Measurements from ENCODE around the gene SULT1B1.
"Not testable (repeated sequence)": the region's sequence is repeated elsewhere in the genome, so short reads cannot be mapped to it uniquely, and the experiment has no call there.

SULT1B1 gene

DNA sequence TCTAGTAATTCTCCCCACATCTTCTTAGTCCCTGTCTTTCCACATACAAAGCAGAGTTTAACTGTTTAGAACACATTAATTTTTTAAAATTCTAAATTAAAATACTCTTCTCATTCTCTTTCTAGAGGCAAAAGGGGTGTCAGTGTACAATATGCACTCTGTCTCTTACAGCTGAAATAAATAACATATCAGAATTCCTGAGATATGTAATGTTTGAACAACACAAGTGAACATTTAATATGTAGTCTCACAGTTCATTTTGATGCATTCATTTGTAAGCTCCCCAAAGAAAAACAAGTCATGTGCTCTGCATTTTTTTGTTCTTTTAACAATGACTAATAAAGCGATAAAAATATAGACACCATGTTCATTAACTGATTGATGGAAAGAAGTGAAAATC lies 19.7 kb upstream of the SULT1B1 start:
- Histone ChIP-seq H3K36me3 (ENCODE audit: control insufficient read depth, insufficient read depth, low read length) (no peaks in the 10 kb centered on the region), H3K27ac (no peak overlapping the region), H3K9me3 (ENCODE audit: control insufficient read depth, low read length) (no peaks in the 10 kb centered on the region), H2AFZ (no peak overlapping the region), H3K4me2 (ENCODE audit: low read length) (no peak overlapping the region), H3K4me3 (ENCODE audit: low read depth, low read length) (no peak overlapping the region), H3K9ac (no peak overlapping the region), H3K4me1 (no peaks in the 10 kb centered on the region), H3K27me3 (ENCODE audit: control insufficient read depth, insufficient read depth, low read length) (no peaks in the 10 kb centered on the region), H3K79me2 (no peaks in the 10 kb centered on the region)
- TF ChIP-seq CTCF (IDR thresholded peaks at IDR 0.05): no peak

GRCh38 chr4:69776696-69777095 lies 16.3 kb upstream of the SULT1B1 start:
- Histone ChIP-seq H3K27me3 (ENCODE audit: control insufficient read depth, insufficient read depth, low read length) (no peaks in the 10 kb centered on the region), H3K4me2 (ENCODE audit: low read length) (no peak overlapping the region), H3K9ac (no peak overlapping the region), H3K4me1 (no peaks in the 10 kb centered on the region), H3K36me3 (ENCODE audit: control insufficient read depth, insufficient read depth, low read length) (no peaks in the 10 kb centered on the region), H3K27ac (no peak overlapping the region), H3K79me2 (no peaks in the 10 kb centered on the region), H3K9me3 (ENCODE audit: control insufficient read depth, low read length) (no peaks in the 10 kb centered on the region), H3K4me3 (ENCODE audit: low read depth, low read length) (no peak overlapping the region), H2AFZ (no peak overlapping the region)
- no peak for TF ChIP-seq CTCF (IDR thresholded peaks at IDR 0.05)

DNA sequence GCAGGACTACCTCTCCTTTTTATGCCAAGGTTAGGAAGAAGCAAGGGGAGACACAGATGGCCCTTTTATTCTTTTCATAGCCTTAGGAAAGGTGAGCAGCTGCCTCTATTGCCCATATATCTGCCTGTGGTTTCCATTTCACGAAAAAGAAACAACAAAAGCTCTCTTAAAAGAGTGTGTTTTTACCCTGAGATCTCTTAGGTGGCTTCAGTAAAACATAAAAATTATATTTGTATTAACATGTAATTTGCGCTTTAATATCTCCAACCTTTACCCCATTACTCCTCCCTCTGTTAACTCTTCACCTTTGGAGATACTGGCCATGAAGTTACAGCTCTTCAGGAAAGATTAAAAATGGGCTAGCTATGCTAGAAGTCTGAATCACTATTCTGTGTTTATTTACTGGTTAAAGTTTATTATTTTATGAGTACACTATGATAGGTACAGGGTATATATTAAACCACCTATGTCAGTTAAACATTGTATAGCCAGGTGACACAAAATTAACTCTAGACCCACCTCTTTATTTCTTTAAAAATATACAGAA lies 15.0 kb upstream of the SULT1B1 start:
- H3K9me3 ChIP-seq (ENCODE audit: control insufficient read depth, low read length): no peaks in the 10 kb centered on the region
- no peak overlapping the region for H2AFZ ChIP-seq
- no peak overlapping the region for H3K9ac ChIP-seq
- no peak overlapping the region for H3K4me3 ChIP-seq (ENCODE audit: low read depth, low read length)
- no peaks in the 10 kb centered on the region for H3K4me1 ChIP-seq
- no peak overlapping the region for H3K27ac ChIP-seq
- H3K27me3 ChIP-seq (ENCODE audit: control insufficient read depth, insufficient read depth, low read length): no peaks in the 10 kb centered on the region
- H3K4me2 ChIP-seq (ENCODE audit: low read length): no peak overlapping the region
- H3K36me3 ChIP-seq (ENCODE audit: control insufficient read depth, insufficient read depth, low read length): no peaks in the 10 kb centered on the region
- no peak for TF ChIP-seq CTCF (IDR thresholded peaks at IDR 0.05)
- H3K79me2 ChIP-seq: no peaks in the 10 kb centered on the region

DNA sequence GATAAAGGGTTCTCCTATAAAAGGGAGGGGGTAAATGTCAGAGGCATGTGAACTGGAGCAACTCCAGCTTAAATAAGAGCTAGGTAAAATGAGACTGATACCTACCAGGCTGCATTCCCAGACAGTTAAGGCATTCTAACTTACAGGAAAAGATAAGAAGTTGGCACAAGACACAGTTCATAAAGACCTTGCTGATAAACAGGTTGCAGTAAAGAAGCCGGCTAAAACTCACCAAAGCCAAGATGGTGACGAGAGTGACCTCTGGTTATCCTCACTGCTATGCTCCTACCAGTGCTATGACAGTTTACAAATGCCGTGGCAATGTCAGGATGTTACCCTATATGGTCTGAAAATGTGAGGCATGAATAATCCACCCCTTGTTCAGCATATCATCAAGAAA lies 13.1 kb upstream of the SULT1B1 start:
- Histone ChIP-seq H3K4me1 (no peaks in the 10 kb centered on the region), H3K27ac (no peak overlapping the region), H3K36me3 (ENCODE audit: control insufficient read depth, insufficient read depth, low read length) (no peaks in the 10 kb centered on the region), H3K9me3 (ENCODE audit: control insufficient read depth, low read length) (no peaks in the 10 kb centered on the region), H2AFZ (no peak overlapping the region), H3K9ac (no peak overlapping the region), H3K4me2 (ENCODE audit: low read length) (no peak overlapping the region), H3K4me3 (ENCODE audit: low read depth, low read length) (no peak overlapping the region), H3K27me3 (ENCODE audit: control insufficient read depth, insufficient read depth, low read length) (no peaks in the 10 kb centered on the region), H3K79me2 (no peaks in the 10 kb centered on the region)
- no peak for TF ChIP-seq CTCF (IDR thresholded peaks at IDR 0.05)

DNA sequence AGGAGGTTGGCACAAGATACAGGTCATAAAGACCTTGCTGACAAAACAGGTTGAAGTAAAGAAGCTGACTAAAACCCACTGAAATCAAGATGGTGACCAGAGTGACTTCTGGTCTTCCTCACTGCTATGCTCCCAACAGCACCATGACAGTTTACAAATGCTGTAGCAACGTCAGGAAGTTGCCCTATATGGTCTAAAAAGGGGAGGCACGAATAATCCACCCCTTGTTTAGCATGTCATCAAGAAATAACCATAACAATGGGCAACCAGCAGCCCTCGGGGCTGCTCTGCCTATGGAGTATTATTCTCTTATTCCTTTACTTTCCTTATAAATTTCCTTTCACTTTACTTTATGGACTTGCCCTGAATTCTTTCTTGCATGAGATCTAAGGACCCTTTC lies 8.1 kb upstream of the SULT1B1 start:
- not testable (repeated sequence) for H3K4me3 ChIP-seq (ENCODE audit: low read depth, low read length); H3K9me3 ChIP-seq (ENCODE audit: control insufficient read depth, low read length); H3K36me3 ChIP-seq (ENCODE audit: control insufficient read depth, insufficient read depth, low read length); H3K79me2 ChIP-seq; H3K27ac ChIP-seq; H3K9ac ChIP-seq; H3K4me2 ChIP-seq (ENCODE audit: low read length); H3K27me3 ChIP-seq (ENCODE audit: control insufficient read depth, insufficient read depth, low read length); H3K4me1 ChIP-seq; H2AFZ ChIP-seq

Measured in parathyroid adenoma (tissue), 2 donors.